Keratinocyte (primary cell): ENCODE results near the gene APEX1. TPM values are rescaled to one million over a fixed set of nuclear protein-coding genes. Genes with fewer than 3 reads are reported as not detected.

ENCODE experiments used
- DNase-seq: peaks from one replicate; pipeline ENCODE4 v3.0.0-alpha.2; 2011; ENCODE audit warnings: low read depth, missing footprints, low spot score
- FAIRE-seq: peaks from 2 replicates; lab custom pipeline; 2011; peaks lifted over from hg19 to GRCh38; lab: Jason Lieb, UNC
- H2AFZ ChIP-seq: 2 replicates; pipeline ENCODE4 v1.6.0; 2012; ENCODE audit warnings: low read length, control low read depth, inconsistent platforms; ENCODE audit not compliant: control insufficient read depth
- H3K27ac ChIP-seq: 2 replicates; pipeline ENCODE4 v1.5.1; 2011; ENCODE audit warnings: low read length; ENCODE audit not compliant: control insufficient read depth, insufficient read depth
- H3K27me3 ChIP-seq: 3 replicates; pipeline ENCODE4 v1.6.0; 2011; ENCODE audit warnings: low read length; ENCODE audit not compliant: control insufficient read depth, insufficient read depth; ENCODE audit errors: extremely low read depth
- H3K36me3 ChIP-seq, 2 experiments: 2 replicates in 1 of 2; 3 replicates in 1 of 2; pipeline ENCODE4 v1.5.1; 2011; ENCODE audit warnings: low read length in 2 of 2, mild to moderate bottlenecking in 1 of 2; ENCODE audit not compliant: control insufficient read depth in 2 of 2, insufficient read depth in 2 of 2; ENCODE audit errors: extremely low read depth in 1 of 2
- H3K4me1 ChIP-seq: 3 replicates; pipeline ENCODE4 v1.5.1; 2011; ENCODE audit warnings: low read length; ENCODE audit not compliant: control insufficient read depth, insufficient read depth; ENCODE audit errors: extremely low read depth
- H3K4me2 ChIP-seq: 3 replicates; pipeline ENCODE4 v1.6.0; 2011; ENCODE audit warnings: low read depth, low read length; ENCODE audit not compliant: control insufficient read depth, insufficient read depth; ENCODE audit errors: extremely low read depth
- H3K4me3 ChIP-seq, 3 experiments: fragments of 200-600 bp in 1 of 3; sonication (generic) in 1 of 3; 2 replicates in 2 of 3; 3 replicates in 1 of 3; pipeline ENCODE4 v1.5.1; 2011 to 2016; ENCODE audit warnings: low read length in 3 of 3, mild to moderate bottlenecking in 3 of 3, control low read depth in 2 of 3, inconsistent platforms in 1 of 3, low read depth in 1 of 3, mixed read lengths in 1 of 3, mixed run types in 1 of 3, moderate library complexity in 1 of 3; ENCODE audit not compliant: control insufficient read depth in 2 of 3, insufficient read depth in 2 of 3; ENCODE audit errors: extremely low read depth in 1 of 3
- H3K79me2 ChIP-seq: 2 replicates; pipeline ENCODE4 v1.6.0; 2012; ENCODE audit warnings: low read length; ENCODE audit not compliant: control insufficient read depth, insufficient read depth
- H3K9ac ChIP-seq: 3 replicates; pipeline ENCODE4 v1.6.0; 2011; ENCODE audit warnings: low read length; ENCODE audit not compliant: control insufficient read depth, insufficient read depth; ENCODE audit errors: extremely low read depth
- H3K9me1 ChIP-seq: 3 replicates; pipeline ENCODE4 v1.6.0; 2011; ENCODE audit warnings: low read length; ENCODE audit not compliant: control insufficient read depth, insufficient read depth; ENCODE audit errors: extremely low read depth
- H3K9me3 ChIP-seq: 2 replicates; pipeline ENCODE4 v1.5.1; 2012; ENCODE audit warnings: low read depth, low read length; ENCODE audit not compliant: control insufficient read depth
- H4K20me1 ChIP-seq: 3 replicates; pipeline ENCODE4 v1.6.0; 2011; ENCODE audit warnings: low read length; ENCODE audit not compliant: control insufficient read depth, insufficient read depth; ENCODE audit errors: extremely low read depth
- CTCF ChIP-seq, 3 experiments: IDR thresholded peaks in 1 of 3; conservative IDR thresholded peaks in 1 of 3; optimal IDR thresholded peaks in 1 of 3; 2 replicates in 2 of 3; 3 replicates in 1 of 3; pipeline versions ENCODE3 to v1.5.1; 2011; ENCODE audit warnings: low read length in 3 of 3, mild to moderate bottlenecking in 3 of 3, moderate library complexity in 2 of 3, control low read depth in 1 of 3, inconsistent platforms in 1 of 3; ENCODE audit not compliant: insufficient read depth in 2 of 3; ENCODE audit errors: extremely low read depth in 1 of 3
- EZH2 ChIP-seq: IDR thresholded peaks from one replicate; pipeline ENCODE4 v1.6.1; 2012; ENCODE audit warnings: inconsistent platforms, mild to moderate bottlenecking, low read length, moderate library complexity
- dilution Hi-C: fragments of 300-500 bp; cut with MboI; formaldehyde crosslinking; loops from one replicate; pipeline ENCODE4 v1.7.0; 2020; ENCODE audit warnings: low sequenced_read_pairs; ENCODE audit not compliant: extremely low pct_ligation_motif_present
- polyA plus RNA-seq, 5 experiments: library from polyadenylated mRNA; depleted of rRNA in 3 of 5; stranded (reverse) in 3 of 5; stranded (forward) in 1 of 5; unstranded in 1 of 5; fragments of >200 nt; gene quantifications; 1 replicate in 1 of 5; 2 replicates in 3 of 5; 3 replicates in 1 of 5; pipeline versions ENCODE4 v1.2.1 to v1.2.3, GENCODE V29; 2011 to 2012; ENCODE audit warnings: missing spikeins in 2 of 5, low read depth in 1 of 5, low replicate concordance in 1 of 5

APEX1 gene
- polyA plus RNA-seq, 1 donor (not counting 4 experiments of a cell fraction or from before 2014, with no cell fraction given) = 234 TPM

- Histone ChIP-seq H3K4me2 (no peak overlapping the region), H3K9me3 (no peaks in the 10 kb centered on the region), H3K9me1 (no peaks in the 10 kb centered on the region), H3K4me1 (peaks cover 15% of the 10 kb centered on the region), H3K27ac (no peak overlapping the region), H3K36me3 (no peaks in the 10 kb centered on the region), H3K4me3 (no peak overlapping the region), H3K9ac (no peak overlapping the region), H3K79me2 (no peaks in the 10 kb centered on the region), H4K20me1 (no peaks in the 10 kb centered on the region), H3K27me3 (no peaks in the 10 kb centered on the region), H2AFZ (no peak overlapping the region)
- FAIRE-seq (no peak), DNase-seq (no peak)
- TF ChIP-seq CTCF (optimal IDR thresholded peaks at IDR 0.05 in 1 of 3, IDR thresholded peaks at IDR 0.05 in 1 of 3, conservative IDR thresholded peaks at IDR 0.05 in 1 of 3; ENCODE audit: extremely low read depth in 1 of 3, insufficient read depth in 2 of 3, low read length in 3 of 3) (no peak), EZH2 (no peak)
- dilution Hi-C loops = no loop called here
Measured at GRCh38 chr14:20485900-20486299, 30.9 kb downstream of the APEX1 start.

GRCh38 chr14:20486684-20487395 lies 31.8 kb downstream of the APEX1 start:
- dilution Hi-C loops = no loop called here
- Histone ChIP-seq H3K4me1 (peaks cover 15% of the 10 kb centered on the region), H3K9me1 (no peaks in the 10 kb centered on the region), H3K4me2 (no peak overlapping the region), H2AFZ (no peak overlapping the region), H4K20me1 (no peaks in the 10 kb centered on the region), H3K9me3 (no peaks in the 10 kb centered on the region), H3K27ac (no peak overlapping the region), H3K9ac (no peak overlapping the region), H3K27me3 (no peaks in the 10 kb centered on the region), H3K36me3 (no peaks in the 10 kb centered on the region), H3K4me3 (no peak overlapping the region), H3K79me2 (no peaks in the 10 kb centered on the region)
- FAIRE-seq = no peak
- no peak for DNase-seq
- no peak for TF ChIP-seq CTCF (optimal IDR thresholded peaks at IDR 0.05 in 1 of 3, IDR thresholded peaks at IDR 0.05 in 1 of 3, conservative IDR thresholded peaks at IDR 0.05 in 1 of 3; ENCODE audit: extremely low read depth in 1 of 3, insufficient read depth in 2 of 3, low read length in 3 of 3)
- no peak for TF ChIP-seq EZH2
